Choroid plexus epithelial cell (primary cell): ENCODE results near the gene SOST.

ENCODE experiments used
- DNase-seq: peaks from one replicate; pipeline ENCODE4 v3.0.0-alpha.2; 2010; ENCODE audit warnings: low read depth
- H3K4me3 ChIP-seq: 2 replicates; pipeline ENCODE4 v1.5.1; 2011; ENCODE audit warnings: low read depth, mild to moderate bottlenecking, control low read depth, low read length, moderate library complexity
- TF ChIP-seq, protein P1 (sequence below): conservative IDR thresholded peaks from 2 replicates; pipeline ENCODE4 v1.5.1; 2011; ENCODE audit warnings: low read depth, mild to moderate bottlenecking, control low read depth, inconsistent platforms, low read length, moderate library complexity

SOST gene

DNA sequence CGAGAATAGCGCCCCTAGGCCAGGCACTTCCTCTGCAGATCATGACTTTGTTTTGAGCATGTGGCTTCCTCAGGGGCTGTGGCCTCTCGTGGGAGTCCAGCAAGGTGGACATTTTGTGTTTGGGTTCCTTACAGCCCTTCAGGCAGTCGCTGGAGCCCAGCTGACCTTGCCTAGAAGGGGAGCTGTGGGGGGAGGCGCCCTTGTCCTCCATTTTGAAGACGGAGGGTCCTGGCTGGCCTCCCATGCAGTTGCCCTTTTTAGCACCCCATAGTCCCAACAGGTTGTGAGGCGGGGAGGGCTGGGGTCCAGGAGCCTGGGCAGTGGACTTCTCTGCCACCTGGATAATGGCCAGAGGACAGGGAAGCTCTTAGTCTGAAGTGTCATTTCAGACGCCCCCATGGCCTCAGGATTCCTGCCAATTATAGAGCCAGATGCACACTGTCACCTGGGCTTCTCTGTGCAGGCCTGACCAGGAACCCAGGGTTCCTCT lies 1.4 kb downstream of the SOST start:
- TF ChIP-seq, protein P1, sequence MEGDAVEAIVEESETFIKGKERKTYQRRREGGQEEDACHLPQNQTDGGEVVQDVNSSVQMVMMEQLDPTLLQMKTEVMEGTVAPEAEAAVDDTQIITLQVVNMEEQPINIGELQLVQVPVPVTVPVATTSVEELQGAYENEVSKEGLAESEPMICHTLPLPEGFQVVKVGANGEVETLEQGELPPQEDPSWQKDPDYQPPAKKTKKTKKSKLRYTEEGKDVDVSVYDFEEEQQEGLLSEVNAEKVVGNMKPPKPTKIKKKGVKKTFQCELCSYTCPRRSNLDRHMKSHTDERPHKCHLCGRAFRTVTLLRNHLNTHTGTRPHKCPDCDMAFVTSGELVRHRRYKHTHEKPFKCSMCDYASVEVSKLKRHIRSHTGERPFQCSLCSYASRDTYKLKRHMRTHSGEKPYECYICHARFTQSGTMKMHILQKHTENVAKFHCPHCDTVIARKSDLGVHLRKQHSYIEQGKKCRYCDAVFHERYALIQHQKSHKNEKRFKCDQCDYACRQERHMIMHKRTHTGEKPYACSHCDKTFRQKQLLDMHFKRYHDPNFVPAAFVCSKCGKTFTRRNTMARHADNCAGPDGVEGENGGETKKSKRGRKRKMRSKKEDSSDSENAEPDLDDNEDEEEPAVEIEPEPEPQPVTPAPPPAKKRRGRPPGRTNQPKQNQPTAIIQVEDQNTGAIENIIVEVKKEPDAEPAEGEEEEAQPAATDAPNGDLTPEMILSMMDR = no peak
- H3K4me3 ChIP-seq = no peak overlapping the region
- DNase-seq = no peak

DNA sequence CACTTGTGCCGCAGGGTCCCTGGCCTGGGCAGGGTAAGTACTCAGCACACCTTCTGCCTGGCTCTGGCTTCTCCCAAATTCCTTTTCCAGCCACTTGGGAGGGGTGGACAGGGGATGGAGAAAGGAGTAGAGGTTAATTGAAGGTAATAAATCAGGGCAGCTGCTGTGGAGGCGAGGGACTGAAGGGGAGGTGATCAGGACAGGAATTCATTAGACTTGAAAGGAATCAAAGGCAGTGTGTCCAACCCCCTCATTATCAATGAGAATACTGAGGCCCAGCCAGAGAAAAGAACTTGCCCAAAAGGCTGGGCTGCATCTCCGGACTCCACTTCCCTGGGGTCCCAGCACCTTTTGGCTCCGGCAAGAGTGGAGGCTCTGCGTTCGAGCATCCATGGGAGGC lies 2.4 kb downstream of the SOST start:
- TF ChIP-seq, protein P1 = no peak
- H3K4me3 ChIP-seq = no peak overlapping the region
- DNase-seq = no peak

DNA sequence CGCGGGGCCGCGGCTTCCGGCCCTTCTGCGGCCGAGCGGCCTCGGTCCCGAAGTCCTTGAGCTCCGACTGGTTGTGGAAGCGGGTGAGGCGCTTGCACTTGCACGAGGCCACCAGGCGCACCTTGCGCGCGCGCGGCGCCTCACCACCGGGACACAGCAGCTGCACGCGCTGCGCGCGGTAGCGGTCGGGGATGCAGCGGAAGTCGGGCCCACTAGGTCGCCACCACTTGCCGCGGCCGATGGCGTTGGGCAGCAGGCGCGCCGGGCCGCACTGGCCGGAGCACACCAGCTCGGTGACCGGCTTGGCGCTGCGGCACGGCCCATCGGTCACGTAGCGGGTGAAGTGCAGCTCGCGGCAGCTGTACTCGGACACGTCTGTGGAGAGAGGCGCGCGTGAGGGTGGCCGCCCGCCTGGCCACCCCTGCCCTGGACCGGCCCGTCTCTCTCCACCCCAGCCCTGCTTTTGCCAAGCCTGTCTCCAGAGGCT lies 3.2 kb downstream of the SOST start:
- peak; percentile 25 for DNase-seq
- peak overlapping the region; percentile 17 for H3K4me3 ChIP-seq
- TF ChIP-seq, protein P1 = no peak

DNA sequence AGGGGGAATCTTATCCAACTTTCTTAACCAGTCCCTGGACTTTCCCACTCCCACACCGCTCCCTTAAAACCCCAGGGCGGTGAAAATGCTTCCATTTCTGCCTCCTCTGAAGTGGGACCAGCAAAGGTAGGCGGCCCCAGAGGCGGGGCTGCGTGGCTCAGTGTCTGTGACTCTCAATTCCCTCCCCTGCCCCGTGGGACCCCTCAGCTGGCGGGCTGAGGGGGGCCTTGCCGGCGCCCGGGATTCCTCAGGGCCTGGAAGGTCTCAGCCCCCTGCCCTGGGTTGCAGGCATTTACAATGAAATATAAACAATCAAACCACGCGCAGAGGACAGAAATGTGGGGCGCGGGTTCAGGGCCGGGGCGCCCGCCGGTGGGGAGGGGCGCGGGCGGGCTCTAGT lies 3.6 kb downstream of the SOST start:
- TF ChIP-seq, protein P1 = no peak
- no peak overlapping the region for H3K4me3 ChIP-seq
- no peak for DNase-seq

DNA sequence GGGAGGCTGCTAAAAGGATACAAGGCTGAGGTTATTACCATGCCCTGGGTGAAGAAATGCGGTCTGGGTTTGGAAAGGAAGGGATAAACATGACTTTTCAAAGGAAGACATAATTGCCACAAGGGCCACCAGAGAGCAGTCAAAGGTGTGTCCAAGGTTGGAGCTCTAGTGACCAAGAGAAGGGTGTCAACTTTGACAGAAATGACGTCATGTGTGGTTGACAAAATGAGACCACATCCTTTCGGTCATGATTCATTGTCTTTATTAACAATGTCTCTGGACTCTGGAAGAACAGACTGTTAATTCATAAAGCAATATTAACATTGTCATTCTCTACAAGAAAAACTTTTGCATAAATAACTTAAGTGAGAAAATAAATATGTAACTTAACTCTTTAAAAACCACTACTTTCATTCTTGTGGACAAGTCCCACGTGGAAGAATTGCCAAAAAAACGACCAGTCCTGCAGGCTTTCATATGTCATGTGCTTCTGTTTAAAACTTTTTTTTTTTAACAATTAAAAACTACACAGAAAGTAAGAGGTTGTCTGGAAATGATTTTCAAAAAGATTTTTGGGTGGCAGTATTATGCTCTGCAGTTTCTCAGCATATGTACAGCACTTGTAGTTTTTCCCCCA lies 5.0 kb downstream of the SOST start:
- DNase-seq = no peak
- TF ChIP-seq, protein P1 = no peak
- no peak overlapping the region for H3K4me3 ChIP-seq

DNA sequence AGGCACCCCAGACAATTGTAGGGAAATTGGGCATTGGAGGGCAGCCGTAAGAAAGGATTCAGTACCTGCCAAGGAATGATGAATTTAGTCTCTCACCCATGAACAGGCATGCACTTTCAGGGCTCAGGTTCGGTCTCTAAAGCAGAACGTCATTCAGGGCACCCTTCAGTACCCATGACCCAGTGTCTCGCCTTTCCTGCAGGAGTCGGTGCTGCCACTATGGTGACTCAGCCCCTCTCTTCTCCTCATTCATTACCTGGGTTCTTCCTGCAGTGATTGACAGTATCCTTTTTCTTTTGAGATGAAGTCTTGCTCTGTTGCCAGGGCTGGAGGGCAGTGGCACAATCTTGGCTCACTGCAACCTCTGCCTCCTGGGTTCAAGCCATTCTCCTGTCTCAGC lies 8.4 kb downstream of the SOST start:
- no peak for DNase-seq
- H3K4me3 ChIP-seq = no peak overlapping the region
- TF ChIP-seq, protein P1 = no peak

DNA sequence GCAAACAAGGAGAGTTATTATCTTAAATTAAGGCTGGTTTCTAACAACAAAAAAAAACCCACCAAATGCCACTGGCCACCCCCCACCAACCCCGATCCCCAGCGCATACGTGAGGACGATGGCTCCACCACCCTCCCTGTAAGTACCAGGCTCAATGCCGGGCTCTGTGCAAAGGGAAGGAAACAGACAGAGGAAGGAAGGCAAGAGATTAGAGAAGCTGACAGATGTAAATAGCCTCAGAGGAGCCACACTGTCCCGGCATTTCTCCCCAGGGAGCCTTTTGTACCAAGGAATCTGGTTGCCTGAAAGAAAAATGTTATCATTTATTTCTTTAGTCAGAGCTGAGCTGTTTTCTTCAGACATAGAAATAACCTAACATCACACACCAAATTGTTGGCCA lies 13.1 kb downstream of the SOST start:
- H3K4me3 ChIP-seq = no peak overlapping the region
- TF ChIP-seq, protein P1 = no peak
- DNase-seq = no peak
